H1 (cell line): Measurements from ENCODE around the gene CRTAP. TPM values are rescaled to one million over a fixed set of nuclear protein-coding genes. Genes with fewer than 3 reads are reported as not detected.

Experiments used
- CTCF ChIA-PET: fragments of 300-600 bp; sonication (Branson Sonifier 250); formaldehyde crosslinking; loops from one replicate; lab custom pipeline; 2021; ENCODE audit not compliant: partially characterized antibody; lab: Charles Lee
- POLR2A ChIA-PET: fragments of 300-600 bp; sonication (Branson Sonifier 250); formaldehyde crosslinking; loops from one replicate; lab custom pipeline; 2021; ENCODE audit warnings: inconsistent platforms; ENCODE audit not compliant: partially characterized antibody; lab: Charles Lee
- DNase-seq, 2 experiments: peaks; one replicate each; pipeline versions ENCODE4 v3.0.0 to v3.0.0-alpha.2; 2010 to 2022; ENCODE audit warnings: low spot score in 2 of 2, low read depth in 1 of 2, mixed read lengths in 1 of 2
- FAIRE-seq: peaks from 2 replicates; lab custom pipeline; 2011; peaks lifted over from hg19 to GRCh38; lab: Jason Lieb, UNC
- H2AFZ ChIP-seq: 2 replicates; pipeline ENCODE4 v1.8.1; 2012; ENCODE audit warnings: low read length, inconsistent platforms
- H2AK5ac ChIP-seq: 2 replicates; pipeline ENCODE4 v1.6.1; 2013; ENCODE audit warnings: low read depth, low read length
- H2BK120ac ChIP-seq: replicated peaks from 2 replicates; pipeline ENCODE3; 2013; ENCODE audit warnings: low read depth, low read length, inconsistent platforms
- H2BK12ac ChIP-seq: 2 replicates; pipeline ENCODE4 v1.6.1; 2013; ENCODE audit warnings: low read depth, low read length
- H2BK15ac ChIP-seq: 2 replicates; pipeline ENCODE4 v1.6.1; 2013; ENCODE audit warnings: low read length
- H2BK20ac ChIP-seq: 2 replicates; pipeline ENCODE4 v1.6.1; 2013; ENCODE audit warnings: low read length
- H2BK5ac ChIP-seq: 2 replicates; pipeline ENCODE4 v1.6.1; 2013; ENCODE audit warnings: low read depth, low read length
- H3K14ac ChIP-seq: 2 replicates; pipeline ENCODE4 v1.6.1; 2013; ENCODE audit warnings: inconsistent platforms; ENCODE audit not compliant: insufficient read length
- H3K18ac ChIP-seq: 2 replicates; pipeline ENCODE4 v1.6.1; 2013; ENCODE audit warnings: low read length; ENCODE audit errors: extremely low read depth
- H3K23ac ChIP-seq: 2 replicates; pipeline ENCODE4 v1.6.1; 2013; ENCODE audit warnings: inconsistent platforms; ENCODE audit not compliant: insufficient read length
- H3K23me2 ChIP-seq: 2 replicates; pipeline ENCODE4 v1.6.1; 2013; ENCODE audit warnings: low read depth, low read length
- H3K27ac ChIP-seq: 2 replicates; pipeline ENCODE4 v1.6.1; 2011; ENCODE audit warnings: low read depth, low read length, inconsistent platforms
- H3K27me3 ChIP-seq, 4 experiments: replicated peaks in 1 of 4; 1 replicate in 1 of 4; 2 replicates in 3 of 4; pipeline versions ENCODE4 v1.6.1 to v1.8.1; 2011 to 2013; ENCODE audit warnings: low read length in 3 of 4, mild to moderate bottlenecking in 3 of 4, inconsistent platforms in 2 of 4, mixed read lengths in 2 of 4, moderate library complexity in 1 of 4; ENCODE audit not compliant: control insufficient read depth in 3 of 4, insufficient read depth in 3 of 4; ENCODE audit errors: extremely low read depth in 1 of 4
- H3K36me3 ChIP-seq, 4 experiments: 2 replicates each; pipeline versions ENCODE4 v1.6.1 to v1.8.1; 2011 to 2013; ENCODE audit warnings: mild to moderate bottlenecking in 4 of 4, low read length in 3 of 4, moderate library complexity in 2 of 4, control low read depth in 1 of 4, inconsistent platforms in 1 of 4; ENCODE audit not compliant: insufficient read depth in 4 of 4, control insufficient read depth in 2 of 4
- H3K4ac ChIP-seq: replicated peaks from 2 replicates; pipeline ENCODE3; 2013; ENCODE audit warnings: low read length, low read depth, mixed read lengths, inconsistent platforms; ENCODE audit not compliant: insufficient read length
- H3K4me1 ChIP-seq, 4 experiments: replicated peaks in 1 of 4; 1 replicate in 1 of 4; 2 replicates in 3 of 4; pipeline versions ENCODE4 v1.6.1 to v1.8.1; 2011 to 2013; ENCODE audit warnings: low read length in 3 of 4, inconsistent platforms in 2 of 4, mixed read lengths in 1 of 4; ENCODE audit not compliant: insufficient read depth in 4 of 4, control insufficient read depth in 3 of 4
- H3K4me2 ChIP-seq, 2 experiments: 2 replicates each; pipeline versions ENCODE4 v1.6.1 to v1.8.1; 2011 to 2013; ENCODE audit warnings: low read depth in 2 of 2, low read length in 2 of 2, control low read depth in 1 of 2, inconsistent platforms in 1 of 2, mild to moderate bottlenecking in 1 of 2; ENCODE audit not compliant: insufficient read depth in 1 of 2
- H3K4me3 ChIP-seq, 4 experiments: fragments of 200-600, 300-600 bp in 1 of 4; sonication (generic), shearing (Covaris generic), sonication (Bioruptor Twin) in 1 of 4; 2 replicates each; pipeline versions ENCODE4 v1.5.1 to v1.8.1; 2011 to 2016; ENCODE audit warnings: low read length in 4 of 4, low read depth in 3 of 4, control low read depth in 2 of 4, inconsistent platforms in 2 of 4, mild to moderate bottlenecking in 2 of 4, mixed read lengths in 1 of 4, moderate library complexity in 1 of 4; ENCODE audit not compliant: insufficient read depth in 2 of 4; ENCODE audit errors: extremely low read depth in 1 of 4
- H3K56ac ChIP-seq: replicated peaks from 2 replicates; pipeline ENCODE3; 2013; ENCODE audit warnings: low read depth, mild to moderate bottlenecking, mixed read lengths, low read length, inconsistent platforms; ENCODE audit not compliant: insufficient read length
- H3K79me1 ChIP-seq: 2 replicates; pipeline ENCODE4 v1.6.1; 2013; ENCODE audit warnings: low read depth, low read length, control low read depth
- H3K79me2 ChIP-seq, 2 experiments: 2 replicates each; pipeline versions ENCODE4 v1.6.1 to v1.8.1; 2012 to 2013; ENCODE audit warnings: low read length in 2 of 2, mild to moderate bottlenecking in 2 of 2, inconsistent platforms in 1 of 2; ENCODE audit not compliant: insufficient read depth in 2 of 2, control insufficient read depth in 1 of 2
- H3K9ac ChIP-seq, 4 experiments: replicated peaks in 1 of 4; 1 replicate in 1 of 4; 2 replicates in 3 of 4; pipeline versions ENCODE4 v1.6.1 to v1.8.1; 2011 to 2013; ENCODE audit warnings: low read depth in 3 of 4, low read length in 3 of 4, control low read depth in 2 of 4, mild to moderate bottlenecking in 2 of 4, moderate library complexity in 2 of 4, inconsistent platforms in 1 of 4; ENCODE audit errors: extremely low read depth in 1 of 4
- H3K9me3 ChIP-seq, 2 experiments: 2 replicates each; pipeline versions ENCODE4 v1.6.1 to v1.8.1; 2012 to 2013; ENCODE audit warnings: mild to moderate bottlenecking in 2 of 2, moderate library complexity in 2 of 2, control low read depth in 1 of 2, inconsistent platforms in 1 of 2, low read depth in 1 of 2, low read length in 1 of 2, mixed read lengths in 1 of 2; ENCODE audit not compliant: insufficient read depth in 2 of 2
- H4K20me1 ChIP-seq, 2 experiments: replicated peaks in 1 of 2; 2 replicates each; pipeline versions ENCODE3 to v1.8.1; 2011 to 2013; ENCODE audit warnings: inconsistent platforms in 2 of 2, low read length in 2 of 2, mild to moderate bottlenecking in 1 of 2; ENCODE audit not compliant: insufficient read depth in 2 of 2, control insufficient read depth in 1 of 2
- H4K5ac ChIP-seq: 2 replicates; pipeline ENCODE4 v1.6.1; 2013; ENCODE audit warnings: low read length, low read depth, mixed read lengths, inconsistent platforms; ENCODE audit not compliant: insufficient read length
- H4K8ac ChIP-seq: 2 replicates; pipeline ENCODE4 v1.8.0; 2013; ENCODE audit warnings: mild to moderate bottlenecking, moderate library complexity, low read length, inconsistent platforms; ENCODE audit not compliant: insufficient read depth; ENCODE audit errors: extremely low read depth
- H4K91ac ChIP-seq: replicated peaks from 2 replicates; pipeline ENCODE3; 2013; ENCODE audit warnings: low read length, mixed read lengths, inconsistent platforms; ENCODE audit not compliant: insufficient read length
- BACH1 ChIP-seq: IDR thresholded peaks from 2 replicates; pipeline ENCODE4 v1.6.1; 2012; ENCODE audit warnings: low read length, improper control_type of control experiment
- CHD1 ChIP-seq: IDR thresholded peaks from 2 replicates; pipeline ENCODE4 v1.6.1; 2012; ENCODE audit warnings: low read depth, low read length, improper control_type of control experiment
- CTCF ChIP-seq, 3 experiments: IDR thresholded peaks; 1 replicate in 2 of 3; 2 replicates in 1 of 3; pipeline versions ENCODE4 v1.5.1 to v1.6.1; 2011; ENCODE audit warnings: low read length in 3 of 3, mild to moderate bottlenecking in 3 of 3, inconsistent platforms in 2 of 3, low read depth in 1 of 3, moderate library complexity in 1 of 3; ENCODE audit not compliant: insufficient read depth in 1 of 3; ENCODE audit errors: control extremely low read depth in 1 of 3
- GABPA ChIP-seq: IDR thresholded peaks from 2 replicates; pipeline ENCODE4 v1.6.1; 2011; ENCODE audit warnings: mild to moderate bottlenecking, low read length, moderate library complexity, borderline replicate concordance; ENCODE audit not compliant: insufficient read depth
- JUN ChIP-seq: IDR thresholded peaks from 2 replicates; pipeline ENCODE4 v1.6.1; 2011; ENCODE audit warnings: low read depth, mild to moderate bottlenecking, improper control_type of control experiment, low read length
- KDM1A ChIP-seq: fragments of 200-600, 300-600 bp; sonication (generic); IDR thresholded peaks from 2 replicates; pipeline ENCODE4 v1.7.1; 2016; ENCODE audit warnings: mild to moderate bottlenecking, low read length, borderline replicate concordance
- KDM5A ChIP-seq: fragments of 200-600 bp; IDR thresholded peaks from 2 replicates; pipeline ENCODE4 v1.7.1; 2012; ENCODE audit warnings: mild to moderate bottlenecking, low read length, inconsistent platforms, mixed read lengths
- MAFK ChIP-seq: IDR thresholded peaks from 2 replicates; pipeline ENCODE4 v1.6.1; 2012; ENCODE audit warnings: low read depth, mild to moderate bottlenecking, improper control_type of control experiment, low read length
- SRF ChIP-seq: IDR thresholded peaks from 2 replicates; pipeline ENCODE4 v1.6.1; 2011; ENCODE audit warnings: mild to moderate bottlenecking, low read depth, low read length, moderate library complexity
- TAF7 ChIP-seq: optimal IDR thresholded peaks from 2 replicates; pipeline ENCODE3; 2011; ENCODE audit warnings: low read depth, mild to moderate bottlenecking, inconsistent platforms, low read length, moderate library complexity, borderline replicate concordance
- TCF12 ChIP-seq: IDR thresholded peaks from 2 replicates; pipeline ENCODE4 v1.6.1; 2011; ENCODE audit warnings: low read depth, mild to moderate bottlenecking, low read length
- WGBS, 2 experiments: shearing (Covaris generic) in 1 of 2; methylation state at CpG; one replicate each; pipeline versions ENCODE4 v1.1.6 to v1.1.7; 2013 to 2015; ENCODE audit warnings: low lambda C conversion rate in 2 of 2, mixed read lengths in 2 of 2, inconsistent platforms in 1 of 2, low coverage in 1 of 2, missing lambda C conversion rate in 1 of 2; ENCODE audit not compliant: insufficient replicate concordance in 2 of 2, insufficient coverage in 1 of 2, insufficient read length in 1 of 2; ENCODE audit errors: extremely low coverage in 1 of 2, missing lambda C conversion rate in 1 of 2; 5-methylcytosine and 5-hydroxymethylcytosine counted together
- polyA plus RNA-seq, 7 experiments: library from polyadenylated mRNA; depleted of rRNA in 3 of 7; stranded (reverse) in 5 of 7; unstranded in 2 of 7; fragments of >200 nt in 5 of 7; fragments of 200-250 nt in 2 of 7; gene quantifications; 1 replicate in 5 of 7; 2 replicates in 1 of 7; 4 replicates in 1 of 7; pipeline versions ENCODE4 v1.2.1 to v1.2.3, GENCODE V29; 2011 to 2013; ENCODE audit warnings: missing spikeins in 2 of 7, mixed read lengths in 2 of 7
- total RNA-seq: library from RNA; stranded (reverse); fragmentation: NEBNext Ultra II Directional; extraction: Animal tissue kit (Norgen Biotek cat#: 25700); gene quantifications from 2 replicates; pipeline ENCODE4 v1.2.1, GENCODE V29; 2021

The CRTAP gene
- total and polyA plus RNA-seq, 2 of the 8 experiments (the other 6 are each of a cell fraction or from before 2014, with no cell fraction given): 159 to 188 TPM

- no peak overlapping the region for H3K56ac ChIP-seq
- no peaks in the 10 kb centered on the region for H4K20me1 ChIP-seq
- H3K4me1 ChIP-seq: no peaks in the 10 kb centered on the region
- H3K23ac ChIP-seq: no peak overlapping the region
- no peak overlapping the region for H3K27ac ChIP-seq
- no peak overlapping the region for H3K4ac ChIP-seq
- no peak overlapping the region for H3K4me2 ChIP-seq
- no peaks in the 10 kb centered on the region for H3K36me3 ChIP-seq
- FAIRE-seq (no peak), DNase-seq (no peak)
- H3K79me2 ChIP-seq: no peaks in the 10 kb centered on the region
- no peaks in the 10 kb centered on the region for H3K27me3 ChIP-seq
- 0 out of 2 replicates have a peak, but pooled peaks cover 3% of the 10 kb centered on the region for H3K79me1 ChIP-seq
- no peak overlapping the region for H2BK5ac ChIP-seq
- no peak overlapping the region for H2AK5ac ChIP-seq
- no peak overlapping the region for H2AFZ ChIP-seq
- no peak overlapping the region for H2BK20ac ChIP-seq
- no peak overlapping the region for H2BK15ac ChIP-seq
- no peak overlapping the region for H3K18ac ChIP-seq
- ChIA-PET CTCF (interaction anchor here (0.6 to 2.5 kb wide), 5 partner anchors 9 to 610 kb away, joined by 3 to 7 read pairs (median 3); no protein-coding TSS in a partner anchor), POLR2A (no interaction called here)
- no peak overlapping the region for H3K9ac ChIP-seq
- H4K8ac ChIP-seq: no peak overlapping the region
- H3K9me3 ChIP-seq: no peaks in the 10 kb centered on the region
- no peak overlapping the region for H2BK120ac ChIP-seq
- H4K91ac ChIP-seq: no peak overlapping the region
- H3K23me2 ChIP-seq: no peaks in the 10 kb centered on the region
- no peak overlapping the region for H4K5ac ChIP-seq
- H3K4me3 ChIP-seq: no peak overlapping the region
- WGBS, 2 experiments: 92% methylated on average over 19 of the region's 19 CpGs; no CpG with 5 or more reads in 1 of the 2 experiments
- no peak overlapping the region for H2BK12ac ChIP-seq
- no peak overlapping the region for H3K14ac ChIP-seq
- TF ChIP-seq JUN (no peak), KDM1A (no peak), TAF7 (no peak), KDM5A (no peak), GABPA (no peak), BACH1 (no peak), CTCF (IDR thresholded peaks at IDR 0.05; ENCODE audit: control extremely low read depth in 1 of 3, insufficient read depth in 1 of 3, low read depth in 1 of 3, low read length in 3 of 3) (no peak), CHD1 (no peak), MAFK (no peak), TCF12 (no peak), SRF (no peak)
These were observed 61.0 kb downstream of the CRTAP start for GRCh38 chr3:33174711-33175414.
